Cardiac fibroblast (primary cell): ENCODE measurements around the gene PLXNA4.
A peak's percentile ranks its signal among the peaks of the same experiment; 100 is the strongest.

Experiments
- DNase-seq, 2 donors: peaks; one replicate each; pipeline versions ENCODE4 v3.0.0 to v3.0.0-alpha.2; 2010; ENCODE audit warnings: low read depth in 2 of 2
- H3K4me3 ChIP-seq, 2 donors: replicated peaks in 1 of 2; 1 replicate in 1 of 2; 2 replicates in 1 of 2; pipeline ENCODE4 v1.5.1; 2011; ENCODE audit warnings: low read depth in 2 of 2, low read length in 2 of 2, mild to moderate bottlenecking in 2 of 2, moderate library complexity in 1 of 2
- CTCF ChIP-seq: IDR thresholded peaks from one replicate; pipeline ENCODE4 v1.5.1; 2011; ENCODE audit warnings: low read depth, mild to moderate bottlenecking, low read length, inconsistent platforms

Gene PLXNA4

GRCh38 chr7:132430861-132431822 is 145.1 kb downstream of the PLXNA4 start:
- TF ChIP-seq CTCF: no peak
- no peak overlapping the region for H3K4me3 ChIP-seq

GRCh38 chr7:132430041-132430855 is 146.0 kb downstream of the PLXNA4 start:
- peak in 1 of 2 donors; percentile 19 for DNase-seq
- no peak for TF ChIP-seq CTCF
- H3K4me3 ChIP-seq: no peak overlapping the region

More at GRCh38 chr7:132430861-132431822, 145.1 kb downstream of the PLXNA4 start:
- peak; percentile 91 to 94 for DNase-seq

- no peak for DNase-seq
- TF ChIP-seq CTCF: no peak
- H3K4me3 ChIP-seq: no peak overlapping the region
Observed at GRCh38 chr7:132429181-132429580, 147.1 kb downstream of the PLXNA4 start.

GRCh38 chr7:132428247-132428919 is 147.9 kb downstream of the PLXNA4 start:
- peak in 1 of 2 donors; percentile 68 for DNase-seq

GRCh38 chr7:132425942-132426341 is 150.3 kb downstream of the PLXNA4 start:
- no peak for DNase-seq
- no peak overlapping the region for H3K4me3 ChIP-seq
- no peak for TF ChIP-seq CTCF

More at GRCh38 chr7:132428247-132428919, 147.9 kb downstream of the PLXNA4 start:
- TF ChIP-seq CTCF: no peak
- H3K4me3 ChIP-seq: no peak overlapping the region
